Measurements from ENCODE around the gene SLC20A1.
A peak's percentile ranks its signal among the peaks of the same experiment; 100 is the strongest.

Gene SLC20A1

GRCh38 chr2:112644155-112644932 is 1.4 kb upstream of the SLC20A1 start:
- FAIRE-seq: no peak
- TF ChIP-seq TAF1 (IDR thresholded peaks at IDR 0.05; ENCODE audit: low read depth, low read length) (no peak), SPI1 (IDR thresholded peaks at IDR 0.05; ENCODE audit: low read depth, low read length) (no peak), POU2F2 (IDR thresholded peaks at IDR 0.05; ENCODE audit: low read depth, low read length) (no peak), POLR2AphosphoS5 (IDR thresholded peaks at IDR 0.05; ENCODE audit: low read depth, low read length) (no peak), POLR2A (IDR thresholded peaks at IDR 0.05; ENCODE audit: low read depth, low read length) (no peak), PAX5 (IDR thresholded peaks at IDR 0.05; ENCODE audit: insufficient read depth, low read length, severe bottlenecking) (no peak)
- DNase-seq (ENCODE audit: insufficient read length, low spot score): no peak

GRCh38 chr2:112644933-112645309 is 818 bp upstream of the SLC20A1 start:
- FAIRE-seq (peak; percentile 33), DNase-seq (ENCODE audit: insufficient read length, low spot score) (no peak)
- TF ChIP-seq TAF1 (IDR thresholded peaks at IDR 0.05; ENCODE audit: low read depth, low read length) (no peak), POLR2A (IDR thresholded peaks at IDR 0.05; ENCODE audit: low read depth, low read length) (peak; percentile 32; the same call in 1 of the 2 replicates), SPI1 (IDR thresholded peaks at IDR 0.05; ENCODE audit: low read depth, low read length) (no peak), POU2F2 (IDR thresholded peaks at IDR 0.05; ENCODE audit: low read depth, low read length) (no peak), POLR2AphosphoS5 (IDR thresholded peaks at IDR 0.05; ENCODE audit: low read depth, low read length) (no peak), PAX5 (IDR thresholded peaks at IDR 0.05; ENCODE audit: insufficient read depth, low read length, severe bottlenecking) (no peak)

- peak; percentile 35 for DNase-seq (ENCODE audit: insufficient read length, low spot score)
- no peak for TF ChIP-seq POLR2A (IDR thresholded peaks at IDR 0.05; ENCODE audit: low read depth, low read length)
- TF ChIP-seq POLR2AphosphoS5 (IDR thresholded peaks at IDR 0.05; ENCODE audit: low read depth, low read length): no peak
- no peak for TF ChIP-seq PAX5 (IDR thresholded peaks at IDR 0.05; ENCODE audit: insufficient read depth, low read length, severe bottlenecking)
- TF ChIP-seq POU2F2 (IDR thresholded peaks at IDR 0.05; ENCODE audit: low read depth, low read length): no peak
- TF ChIP-seq SPI1 (IDR thresholded peaks at IDR 0.05; ENCODE audit: low read depth, low read length): no peak
- no peak for TF ChIP-seq TAF1 (IDR thresholded peaks at IDR 0.05; ENCODE audit: low read depth, low read length)
- FAIRE-seq: no peak
These were observed 472 bp downstream of the SLC20A1 start for GRCh38 chr2:112646102-112646719.

- no peak for DNase-seq (ENCODE audit: insufficient read length, low spot score)
- TF ChIP-seq POLR2A (IDR thresholded peaks at IDR 0.05; ENCODE audit: low read depth, low read length) (no peak), POU2F2 (IDR thresholded peaks at IDR 0.05; ENCODE audit: low read depth, low read length) (no peak), TAF1 (IDR thresholded peaks at IDR 0.05; ENCODE audit: low read depth, low read length) (no peak), SPI1 (IDR thresholded peaks at IDR 0.05; ENCODE audit: low read depth, low read length) (no peak), PAX5 (IDR thresholded peaks at IDR 0.05; ENCODE audit: insufficient read depth, low read length, severe bottlenecking) (no peak), POLR2AphosphoS5 (IDR thresholded peaks at IDR 0.05; ENCODE audit: low read depth, low read length) (no peak)
- FAIRE-seq: no peak
These were observed 1.3 kb downstream of the SLC20A1 start for GRCh38 chr2:112646791-112647689.

- FAIRE-seq: no peak
- no peak for TF ChIP-seq TAF1 (IDR thresholded peaks at IDR 0.05; ENCODE audit: low read depth, low read length)
- no peak for TF ChIP-seq POLR2AphosphoS5 (IDR thresholded peaks at IDR 0.05; ENCODE audit: low read depth, low read length)
- TF ChIP-seq SPI1 (IDR thresholded peaks at IDR 0.05; ENCODE audit: low read depth, low read length): no peak
- TF ChIP-seq POU2F2 (IDR thresholded peaks at IDR 0.05; ENCODE audit: low read depth, low read length): no peak
- TF ChIP-seq POLR2A (IDR thresholded peaks at IDR 0.05; ENCODE audit: low read depth, low read length): no peak
- no peak for TF ChIP-seq PAX5 (IDR thresholded peaks at IDR 0.05; ENCODE audit: insufficient read depth, low read length, severe bottlenecking)
- no peak for DNase-seq (ENCODE audit: insufficient read length, low spot score)
These were observed 2.3 kb downstream of the SLC20A1 start for GRCh38 chr2:112648081-112648480.

- TF ChIP-seq POU2F2 (IDR thresholded peaks at IDR 0.05; ENCODE audit: low read depth, low read length): no peak
- peak; percentile 27; the same call in 1 of the 2 replicates for TF ChIP-seq POLR2AphosphoS5 (IDR thresholded peaks at IDR 0.05; ENCODE audit: low read depth, low read length)
- no peak for FAIRE-seq
These were observed 10.9 kb downstream of the SLC20A1 start for GRCh38 chr2:112656679-112657078.

GRCh38 chr2:112658301-112658700 is 12.6 kb downstream of the SLC20A1 start:
- FAIRE-seq: no peak
- DNase-seq (ENCODE audit: insufficient read length, low spot score): no peak
- TF ChIP-seq PAX5 (IDR thresholded peaks at IDR 0.05; ENCODE audit: insufficient read depth, low read length, severe bottlenecking) (no peak), TAF1 (IDR thresholded peaks at IDR 0.05; ENCODE audit: low read depth, low read length) (no peak), SPI1 (IDR thresholded peaks at IDR 0.05; ENCODE audit: low read depth, low read length) (no peak), POLR2A (IDR thresholded peaks at IDR 0.05; ENCODE audit: low read depth, low read length) (no peak), POLR2AphosphoS5 (IDR thresholded peaks at IDR 0.05; ENCODE audit: low read depth, low read length) (no peak)

More at GRCh38 chr2:112656679-112657078, 10.9 kb downstream of the SLC20A1 start:
- no peak for DNase-seq (ENCODE audit: insufficient read length, low spot score)

- no peak for TF ChIP-seq TAF1 (IDR thresholded peaks at IDR 0.05; ENCODE audit: low read depth, low read length)
- no peak for TF ChIP-seq PAX5 (IDR thresholded peaks at IDR 0.05; ENCODE audit: insufficient read depth, low read length, severe bottlenecking)
- TF ChIP-seq SPI1 (IDR thresholded peaks at IDR 0.05; ENCODE audit: low read depth, low read length): no peak
- TF ChIP-seq POLR2A (IDR thresholded peaks at IDR 0.05; ENCODE audit: low read depth, low read length): no peak; the same call in 1 of the 2 replicates
- no peak; the same call in 1 of the 2 replicates for TF ChIP-seq POLR2AphosphoS5 (IDR thresholded peaks at IDR 0.05; ENCODE audit: low read depth, low read length)
- no peak for TF ChIP-seq POU2F2 (IDR thresholded peaks at IDR 0.05; ENCODE audit: low read depth, low read length)
- DNase-seq (ENCODE audit: insufficient read length, low spot score) (no peak), FAIRE-seq (no peak)
These were observed 13.3 kb downstream of the SLC20A1 start for GRCh38 chr2:112658839-112659667.

Measured in GM12891 (cell line).